Prostate gland (tissue), 2 donors: ENCODE data around the gene ADAMTS13.

Source experiments
- CTCF ChIP-seq, 4 experiments: fragments of 200-600 bp in 2 of 4; fragments of 450-650 bp in 2 of 4; sonication (generic) in 2 of 4; IDR thresholded peaks; 1 replicate in 3 of 4; 2 replicates in 1 of 4; pipeline ENCODE4 v1.5.1; 2016 to 2019; ENCODE audit warnings: antibody characterized with exemption in 4 of 4, mild to moderate bottlenecking in 2 of 4, moderate library complexity in 2 of 4
- POLR2A ChIP-seq: fragments of 450-650 bp; IDR thresholded peaks from one replicate; pipeline ENCODE4 v1.6.1; 2016; ENCODE audit warnings: antibody characterized with exemption, mild to moderate bottlenecking

- no peak for TF ChIP-seq CTCF (IDR thresholded peaks at IDR 0.05)
- no peak for TF ChIP-seq POLR2A
These were observed 3.0 kb downstream of the ADAMTS13 start for GRCh38 chr9:133425049-133425632.
